Measurements from ENCODE around the gene IWS1.

IWS1 gene

DNA sequence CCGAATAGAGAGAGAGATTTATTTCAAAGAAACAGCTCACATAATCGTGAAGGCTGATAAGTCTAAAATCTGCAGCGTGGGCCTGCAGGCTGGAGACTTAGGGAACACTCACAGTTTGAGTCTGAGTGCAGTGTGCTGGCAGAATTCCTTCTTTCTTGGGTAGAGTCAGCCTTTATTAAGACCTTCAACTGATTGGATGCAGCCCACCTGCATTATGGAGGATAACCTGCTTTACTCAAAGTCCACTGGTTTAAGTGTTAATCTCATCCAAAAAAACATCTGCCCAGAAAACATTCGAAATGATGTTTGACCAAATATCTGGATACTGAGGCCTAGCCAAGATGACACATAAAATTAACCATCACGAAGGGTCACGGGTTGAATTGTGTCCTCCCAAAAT, 91.8 kb downstream of the IWS1 start:
- DNase-seq (ENCODE audit: low spot score) = no peak
- ChIA-PET POLR2A (ENCODE audit: low non-redundant PET) (no interaction called here), CTCF (no interaction called here)
- TF ChIP-seq, protein P1, sequence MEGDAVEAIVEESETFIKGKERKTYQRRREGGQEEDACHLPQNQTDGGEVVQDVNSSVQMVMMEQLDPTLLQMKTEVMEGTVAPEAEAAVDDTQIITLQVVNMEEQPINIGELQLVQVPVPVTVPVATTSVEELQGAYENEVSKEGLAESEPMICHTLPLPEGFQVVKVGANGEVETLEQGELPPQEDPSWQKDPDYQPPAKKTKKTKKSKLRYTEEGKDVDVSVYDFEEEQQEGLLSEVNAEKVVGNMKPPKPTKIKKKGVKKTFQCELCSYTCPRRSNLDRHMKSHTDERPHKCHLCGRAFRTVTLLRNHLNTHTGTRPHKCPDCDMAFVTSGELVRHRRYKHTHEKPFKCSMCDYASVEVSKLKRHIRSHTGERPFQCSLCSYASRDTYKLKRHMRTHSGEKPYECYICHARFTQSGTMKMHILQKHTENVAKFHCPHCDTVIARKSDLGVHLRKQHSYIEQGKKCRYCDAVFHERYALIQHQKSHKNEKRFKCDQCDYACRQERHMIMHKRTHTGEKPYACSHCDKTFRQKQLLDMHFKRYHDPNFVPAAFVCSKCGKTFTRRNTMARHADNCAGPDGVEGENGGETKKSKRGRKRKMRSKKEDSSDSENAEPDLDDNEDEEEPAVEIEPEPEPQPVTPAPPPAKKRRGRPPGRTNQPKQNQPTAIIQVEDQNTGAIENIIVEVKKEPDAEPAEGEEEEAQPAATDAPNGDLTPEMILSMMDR (conservative IDR thresholded peaks at IDR 0.05; ENCODE audit: low read depth) = no peak
- no peak overlapping the region for H3K27ac ChIP-seq

DNA sequence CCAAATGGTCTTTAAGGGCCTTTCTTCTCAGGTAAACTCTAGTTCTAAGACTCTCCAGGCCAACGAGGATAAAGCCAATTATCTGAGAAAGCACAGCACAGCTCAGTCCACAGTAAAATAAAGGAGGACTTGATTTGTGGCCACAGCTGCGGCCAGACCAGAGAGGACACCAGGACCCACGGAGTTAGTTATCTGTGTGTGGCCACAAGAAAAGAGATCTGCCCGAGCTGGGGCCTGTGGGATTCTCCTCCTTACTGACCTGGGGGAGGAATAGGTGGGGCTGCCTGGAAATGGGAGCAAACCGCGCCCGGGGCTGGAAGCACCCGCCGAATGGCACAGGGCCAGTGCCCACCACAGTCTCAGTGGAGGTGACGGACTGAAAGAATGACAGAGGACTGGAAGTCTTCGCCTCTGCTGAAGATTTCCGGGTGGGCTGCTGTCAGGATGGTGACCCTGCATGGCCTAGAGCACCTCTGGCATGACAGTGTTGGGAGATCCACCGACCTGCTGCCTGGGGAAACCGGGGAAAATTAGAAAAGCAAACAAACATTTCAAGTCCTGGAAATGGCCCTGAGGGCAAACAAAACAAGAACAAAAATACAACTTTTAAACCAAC, 94.8 kb downstream of the IWS1 start:
- ChIA-PET POLR2A (ENCODE audit: low non-redundant PET) (no interaction called here), CTCF (no interaction called here)
- TF ChIP-seq, protein P1 (conservative IDR thresholded peaks at IDR 0.05; ENCODE audit: low read depth) = no peak
- DNase-seq (ENCODE audit: low spot score) = no peak
- H3K27ac ChIP-seq = no peak overlapping the region

Measured in RWPE1 (cell line).